SK-N-SH (cell line): ENCODE measurements around the gene TSNAXIP1. TPM values are rescaled to one million over a fixed set of nuclear protein-coding genes. Genes with fewer than 3 reads are reported as not detected.

Source experiments
- CTCF ChIA-PET: fragments of 300-600, 350-600 bp; formaldehyde crosslinking; extraction: SDS; loops from one replicate; lab custom pipeline; 2021; lab: Yijun Ruan, JAX
- POLR2A ChIA-PET: fragments of 350-600 bp; sonication (Branson Sonifier 250); formaldehyde crosslinking; extraction: SDS; loops from one replicate; lab custom pipeline; 2020; ENCODE audit warnings: antibody characterized with exemption, inconsistent platforms; lab: Yijun Ruan, JAX
- DNase-seq: peaks from one replicate; pipeline ENCODE4 v3.0.0; 2012
- H2AFZ ChIP-seq: fragments of 200-600 bp; sonication (generic); 2 replicates; pipeline ENCODE4 v1.8.1; 2016; ENCODE audit warnings: antibody characterized with exemption, mild to moderate bottlenecking, low read depth
- H3F3A ChIP-seq: fragments of 200-600 bp; sonication (generic); replicated peaks from 2 replicates; pipeline ENCODE3; 2016; ENCODE audit warnings: antibody characterized with exemption, mild to moderate bottlenecking; ENCODE audit not compliant: insufficient read depth
- H3K27ac ChIP-seq, 2 experiments: fragments of 200-500 bp in 1 of 2; fragments of 200-600 bp in 1 of 2; sonication (Bioruptor generic) in 1 of 2; sonication (generic), shearing (Covaris generic) in 1 of 2; 2 replicates each; pipeline versions ENCODE4 v1.5.1 to v1.6.1; 2014 to 2016; ENCODE audit warnings: low read depth in 2 of 2, inconsistent platforms in 1 of 2, low read length in 1 of 2, mild to moderate bottlenecking in 1 of 2, mixed read lengths in 1 of 2
- H3K27me3 ChIP-seq: fragments of 200-600 bp; sonication (generic), shearing (Covaris generic); 2 replicates; pipeline ENCODE4 v1.6.1; 2016; ENCODE audit warnings: mixed run types; ENCODE audit not compliant: insufficient read depth
- H3K36me3 ChIP-seq, 2 experiments: fragments of 200-500 bp in 1 of 2; fragments of 200-600 bp in 1 of 2; sonication (Bioruptor generic) in 1 of 2; sonication (generic) in 1 of 2; replicated peaks in 1 of 2; 2 replicates each; pipeline versions ENCODE3 to v1.5.1; 2014 to 2016; ENCODE audit warnings: low read length in 1 of 2, mild to moderate bottlenecking in 1 of 2; ENCODE audit not compliant: insufficient read depth in 2 of 2, control insufficient read depth in 1 of 2
- H3K4me1 ChIP-seq, 2 experiments: fragments of 200-500 bp in 1 of 2; fragments of 200-600 bp in 1 of 2; sonication (Bioruptor generic) in 1 of 2; sonication (generic), shearing (Covaris generic) in 1 of 2; 2 replicates each; pipeline versions ENCODE4 v1.5.1 to v1.6.1; 2014 to 2016; ENCODE audit warnings: low read depth in 1 of 2, low read length in 1 of 2, mixed run types in 1 of 2; ENCODE audit not compliant: insufficient read depth in 2 of 2, control insufficient read depth in 1 of 2
- H3K4me2 ChIP-seq: fragments of 200-600 bp; sonication (generic), shearing (Covaris generic); 2 replicates; pipeline ENCODE4 v1.6.1; 2017; ENCODE audit warnings: mixed run types
- H3K4me3 ChIP-seq, 2 experiments: fragments of 200-500 bp in 1 of 2; fragments of 200-600 bp in 1 of 2; sonication (Bioruptor generic) in 1 of 2; sonication (generic), shearing (Covaris generic) in 1 of 2; 2 replicates each; pipeline versions ENCODE4 v1.5.1 to v1.8.1; 2014 to 2016; ENCODE audit warnings: low read depth in 2 of 2, inconsistent platforms in 1 of 2, low read length in 1 of 2, mild to moderate bottlenecking in 1 of 2, mixed read lengths in 1 of 2, moderate library complexity in 1 of 2
- H3K79me2 ChIP-seq: fragments of 200-600 bp; sonication (generic); 2 replicates; pipeline ENCODE4 v1.8.1; 2017; ENCODE audit warnings: mild to moderate bottlenecking; ENCODE audit not compliant: insufficient read depth
- H3K9ac ChIP-seq: fragments of 200-600 bp; sonication (generic); 2 replicates; pipeline ENCODE4 v1.6.1; 2017; ENCODE audit warnings: mixed run types
- H3K9me2 ChIP-seq: fragments of 200-600 bp; sonication (generic); 2 replicates; pipeline ENCODE4 v1.6.1; 2017; ENCODE audit warnings: mixed run types
- H3K9me3 ChIP-seq: fragments of 200-600 bp; sonication (generic); 2 replicates; pipeline ENCODE4 v1.6.1; 2017; ENCODE audit warnings: mixed run types, mild to moderate bottlenecking, moderate library complexity
- H4K20me1 ChIP-seq: fragments of 200-600 bp; sonication (generic); 2 replicates; pipeline ENCODE4 v1.6.1; 2017; ENCODE audit warnings: mild to moderate bottlenecking, mixed run types; ENCODE audit not compliant: insufficient read depth
- CHD2 ChIP-seq: fragments of 150-350 bp; IDR thresholded peaks from 2 replicates; pipeline ENCODE4 v1.6.1; 2018; ENCODE audit warnings: low read length; ENCODE audit not compliant: partially characterized antibody
- EZH2phosphoT487 ChIP-seq: fragments of 200-600 bp; sonication (generic); IDR thresholded peaks from 2 replicates; pipeline ENCODE4 v1.6.1; 2017; ENCODE audit warnings: low read depth, mixed run types, mild to moderate bottlenecking, antibody characterized with exemption, moderate library complexity, borderline replicate concordance
- FOSL2 ChIP-seq: IDR thresholded peaks from 2 replicates; pipeline ENCODE4 v1.4.0; 2012; ENCODE audit warnings: low read depth, mild to moderate bottlenecking, moderate library complexity, borderline replicate concordance
- GABPA ChIP-seq: IDR thresholded peaks from 2 replicates; pipeline ENCODE4 v1.4.0; 2012; ENCODE audit warnings: low read depth, mild to moderate bottlenecking
- GATA2 ChIP-seq: sonication (generic); formaldehyde crosslinking; IDR thresholded peaks from 2 replicates; pipeline ENCODE4 v1.5.0; 2020; ENCODE audit warnings: mild to moderate bottlenecking, missing genetic modification reagents
- JUND ChIP-seq: IDR thresholded peaks from 2 replicates; pipeline ENCODE4 v1.4.0; 2012
- MXI1 ChIP-seq: IDR thresholded peaks from 2 replicates; pipeline ENCODE4 v1.6.1; 2012; ENCODE audit warnings: mild to moderate bottlenecking, low read depth, low read length, improper control_type of control experiment
- RFX5 ChIP-seq: IDR thresholded peaks from 2 replicates; pipeline ENCODE4 v1.6.1; 2012; ENCODE audit warnings: mild to moderate bottlenecking, improper control_type of control experiment, low read length
- RXRA ChIP-seq: IDR thresholded peaks from 2 replicates; pipeline ENCODE4 v1.4.0; 2012; ENCODE audit warnings: low read depth, mild to moderate bottlenecking, borderline replicate concordance
- SIN3A ChIP-seq: IDR thresholded peaks from 2 replicates; pipeline ENCODE4 v1.6.1; 2012; ENCODE audit warnings: low read depth, mild to moderate bottlenecking, low read length, moderate library complexity, borderline replicate concordance
- SMC3 ChIP-seq: IDR thresholded peaks from 2 replicates; pipeline ENCODE4 v1.6.1; 2012; ENCODE audit warnings: low read depth, low read length, improper control_type of control experiment
- YY1 ChIP-seq: IDR thresholded peaks from 2 replicates; pipeline ENCODE4 v1.4.0; 2012; ENCODE audit warnings: low read depth, mild to moderate bottlenecking
- WGBS: methylation state at CpG from one replicate; pipeline ENCODE4 v1.1.6; 2017; ENCODE audit warnings: low lambda C conversion rate; 5-methylcytosine and 5-hydroxymethylcytosine counted together
- polyA plus RNA-seq, 3 experiments: library from polyadenylated mRNA; depleted of rRNA; stranded (reverse); fragments of >200 nt; gene quantifications; 2 replicates each; pipeline ENCODE4 v1.2.3, GENCODE V29; 2012
- TF ChIP-seq, protein P1 (sequence below): IDR thresholded peaks from 2 replicates; pipeline ENCODE4 v1.4.0; 2012; ENCODE audit warnings: low read depth, borderline replicate concordance
- TF ChIP-seq, protein P2 (sequence below): IDR thresholded peaks from 2 replicates; pipeline ENCODE4 v1.4.0; 2012; ENCODE audit warnings: low read depth, borderline replicate concordance
- TF ChIP-seq, protein P3 (sequence below): IDR thresholded peaks from 2 replicates; pipeline ENCODE4 v1.4.0; 2012; ENCODE audit warnings: low read depth
- TF ChIP-seq, protein P4 (sequence below): fragments of 150-350 bp; IDR thresholded peaks from 2 replicates; pipeline ENCODE4 v1.6.1; 2017; ENCODE audit warnings: antibody characterized with exemption, low read length, low read depth, borderline replicate concordance

Gene TSNAXIP1
- polyA plus RNA-seq, 1 of the 3 experiments (the other 2 are of a cell fraction) = 4.4 TPM

DNA sequence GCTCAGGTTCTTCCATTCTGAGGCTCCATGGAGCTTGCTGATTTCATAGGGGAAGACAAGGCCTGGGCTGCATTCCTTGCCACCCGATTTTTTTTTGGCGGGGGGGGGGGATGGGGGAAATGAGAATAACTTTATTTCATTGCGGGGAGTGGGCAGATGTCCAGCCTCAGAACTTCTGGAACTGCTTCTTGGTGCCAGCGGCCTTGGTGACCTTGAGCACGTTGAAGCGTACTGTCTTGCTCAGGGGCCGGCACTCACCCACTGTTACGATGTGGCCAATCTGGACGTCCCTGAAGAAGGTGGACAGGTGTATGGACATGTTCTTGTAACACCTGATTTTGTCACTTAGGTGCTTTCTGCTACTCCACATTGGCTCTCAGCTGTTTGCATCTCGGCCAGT, 49.1 kb downstream of the TSNAXIP1 start:
- Histone ChIP-seq H3K9me2 (no peaks in the 10 kb centered on the region), H3K36me3 (peaks cover 4 to 12% of the 10 kb centered on the region in 2 experiments), H3K4me2 (no peak overlapping the region), H3K9ac (no peak overlapping the region), H3K4me3 (no peak overlapping the region), H3K79me2 (peaks cover 100% of the 10 kb centered on the region), H2AFZ (no peak overlapping the region), H3K9me3 (no peaks in the 10 kb centered on the region), H4K20me1 (peaks cover 99% of the 10 kb centered on the region), H3F3A (peaks cover 12% of the 10 kb centered on the region), H3K27ac (no peak overlapping the region), H3K4me1 (peaks cover 2 to 8% of the 10 kb centered on the region in 2 experiments; a peak in 2 of 4 replicates), H3K27me3 (no peaks in the 10 kb centered on the region)
- ChIA-PET POLR2A (interaction anchor here (1.7 kb wide), 1 partner anchor 22 kb away, joined by 3 read pairs; no protein-coding TSS in a partner anchor), CTCF (interaction anchor here (0.6 to 2.0 kb wide), 5 partner anchors 28 to 597 kb away, joined by 3 to 10 read pairs (median 4); partner anchors contain the start of gene NRN1L)
- no peak for DNase-seq
- TF ChIP-seq EZH2phosphoT487 (no peak), RXRA (no peak)
- TF ChIP-seq, protein P1, sequence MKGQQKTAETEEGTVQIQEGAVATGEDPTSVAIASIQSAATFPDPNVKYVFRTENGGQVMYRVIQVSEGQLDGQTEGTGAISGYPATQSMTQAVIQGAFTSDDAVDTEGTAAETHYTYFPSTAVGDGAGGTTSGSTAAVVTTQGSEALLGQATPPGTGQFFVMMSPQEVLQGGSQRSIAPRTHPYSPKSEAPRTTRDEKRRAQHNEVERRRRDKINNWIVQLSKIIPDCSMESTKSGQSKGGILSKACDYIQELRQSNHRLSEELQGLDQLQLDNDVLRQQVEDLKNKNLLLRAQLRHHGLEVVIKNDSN = no peak
- 90% methylated on average over 10 of the region's 10 CpGs for WGBS

DNA sequence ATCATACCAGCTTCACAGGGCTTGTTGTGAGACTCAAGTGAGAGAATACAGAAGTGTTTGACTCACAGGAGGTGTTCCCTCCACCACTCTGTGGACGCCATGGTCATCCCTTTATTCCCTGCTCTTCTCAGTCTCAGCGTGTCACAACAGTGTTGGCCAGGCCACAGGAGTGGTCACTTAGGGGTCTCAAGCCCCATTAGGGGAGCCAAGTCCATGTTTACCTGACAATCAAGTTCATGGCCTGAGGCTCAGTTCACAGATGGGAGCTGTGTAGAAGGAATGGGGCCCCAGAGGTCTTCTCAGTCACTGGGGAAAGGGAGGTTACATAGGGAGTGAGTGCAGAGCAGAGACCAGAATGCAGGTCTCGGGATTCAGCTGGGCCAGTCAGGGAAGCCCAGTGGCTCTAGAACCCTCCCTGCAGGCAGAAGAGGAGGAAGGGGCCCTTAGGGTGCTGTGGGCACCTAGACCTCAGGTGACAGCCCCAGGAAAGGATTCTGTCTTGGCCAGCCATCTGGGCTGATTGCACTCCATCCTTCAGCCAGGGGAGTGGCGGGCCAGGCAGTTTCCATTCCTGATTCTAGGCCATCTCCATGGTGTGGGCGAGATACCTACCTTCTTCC, 50.3 kb downstream of the TSNAXIP1 start:
- Histone ChIP-seq H3K36me3 (peaks cover 12 to 18% of the 10 kb centered on the region in 2 experiments), H4K20me1 (peaks cover 99% of the 10 kb centered on the region), H3K79me2 (peaks cover 100% of the 10 kb centered on the region), H3K4me3 (no peak overlapping the region), H3K9ac (peak overlapping the region; percentile 39; the same call in 1 of the 2 replicates), H3F3A (peaks cover 12% of the 10 kb centered on the region), H3K4me2 (peak overlapping the region; percentile 46; the same call in 1 of the 2 replicates), H3K9me2 (no peaks in the 10 kb centered on the region), H2AFZ (no peak overlapping the region), H3K27me3 (no peaks in the 10 kb centered on the region), H3K4me1 (peaks cover 2 to 8% of the 10 kb centered on the region in 2 experiments; a peak in 2 of 4 replicates), H3K9me3 (no peaks in the 10 kb centered on the region), H3K27ac (peak overlapping the region in 1 of 2 experiments; percentile 90; a peak in 2 of 4 replicates)
- TF ChIP-seq MXI1 (no peak), GABPA (no peak), EZH2phosphoT487 (no peak), CHD2 (no peak), FOSL2 (no peak), YY1 (no peak), SIN3A (no peak), RFX5 (no peak), GATA2 (CRISPR knock-in tag) (no peak), JUND (no peak), SMC3 (no peak)
- TF ChIP-seq, protein P2, sequence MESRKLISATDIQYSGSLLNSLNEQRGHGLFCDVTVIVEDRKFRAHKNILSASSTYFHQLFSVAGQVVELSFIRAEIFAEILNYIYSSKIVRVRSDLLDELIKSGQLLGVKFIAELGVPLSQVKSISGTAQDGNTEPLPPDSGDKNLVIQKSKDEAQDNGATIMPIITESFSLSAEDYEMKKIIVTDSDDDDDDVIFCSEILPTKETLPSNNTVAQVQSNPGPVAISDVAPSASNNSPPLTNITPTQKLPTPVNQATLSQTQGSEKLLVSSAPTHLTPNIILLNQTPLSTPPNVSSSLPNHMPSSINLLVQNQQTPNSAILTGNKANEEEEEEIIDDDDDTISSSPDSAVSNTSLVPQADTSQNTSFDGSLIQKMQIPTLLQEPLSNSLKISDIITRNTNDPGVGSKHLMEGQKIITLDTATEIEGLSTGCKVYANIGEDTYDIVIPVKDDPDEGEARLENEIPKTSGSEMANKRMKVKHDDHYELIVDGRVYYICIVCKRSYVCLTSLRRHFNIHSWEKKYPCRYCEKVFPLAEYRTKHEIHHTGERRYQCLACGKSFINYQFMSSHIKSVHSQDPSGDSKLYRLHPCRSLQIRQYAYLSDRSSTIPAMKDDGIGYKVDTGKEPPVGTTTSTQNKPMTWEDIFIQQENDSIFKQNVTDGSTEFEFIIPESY = no peak
- TF ChIP-seq, protein P1 = no peak
- TF ChIP-seq, protein P3, sequence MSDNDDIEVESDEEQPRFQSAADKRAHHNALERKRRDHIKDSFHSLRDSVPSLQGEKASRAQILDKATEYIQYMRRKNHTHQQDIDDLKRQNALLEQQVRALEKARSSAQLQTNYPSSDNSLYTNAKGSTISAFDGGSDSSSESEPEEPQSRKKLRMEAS = no peak
- TF ChIP-seq, protein P4, sequence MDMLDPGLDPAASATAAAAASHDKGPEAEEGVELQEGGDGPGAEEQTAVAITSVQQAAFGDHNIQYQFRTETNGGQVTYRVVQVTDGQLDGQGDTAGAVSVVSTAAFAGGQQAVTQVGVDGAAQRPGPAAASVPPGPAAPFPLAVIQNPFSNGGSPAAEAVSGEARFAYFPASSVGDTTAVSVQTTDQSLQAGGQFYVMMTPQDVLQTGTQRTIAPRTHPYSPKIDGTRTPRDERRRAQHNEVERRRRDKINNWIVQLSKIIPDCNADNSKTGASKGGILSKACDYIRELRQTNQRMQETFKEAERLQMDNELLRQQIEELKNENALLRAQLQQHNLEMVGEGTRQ = no peak
- ChIA-PET POLR2A (no interaction called here), CTCF (interaction anchor here (1.2 kb wide), 1 partner anchor 41 kb away, joined by 6 read pairs; no protein-coding TSS in a partner anchor)
- 96% methylated on average over 5 of the region's 5 CpGs for WGBS
- no peak for DNase-seq
